Smooth muscle cell (in vitro differentiated cells): Measurements from ENCODE around the gene SPATA24. TPM values are rescaled to one million over a fixed set of nuclear protein-coding genes. Genes with fewer than 3 reads are reported as not detected.

Experiments used
- DNase-seq: peaks from one replicate; lab custom pipeline; 2025; ENCODE audit not compliant: unreplicated experiment; lab: John Stamatoyannopoulos, UW
- H2AFZ ChIP-seq: fragments of 200-600 bp; sonication (generic); 2 replicates; pipeline ENCODE4 v1.6.0; 2016; ENCODE audit warnings: antibody characterized with exemption, low read depth, mild to moderate bottlenecking
- H3F3A ChIP-seq: fragments of 200-600 bp; sonication (generic); 2 replicates; pipeline ENCODE4 v1.6.0; 2017; ENCODE audit warnings: antibody characterized with exemption, low read depth
- H3K27ac ChIP-seq: fragments of 200-600 bp; sonication (generic); 2 replicates; pipeline ENCODE4 v1.5.1; 2016; ENCODE audit warnings: low read depth, mild to moderate bottlenecking
- H3K27me3 ChIP-seq: fragments of 200-600 bp; sonication (generic); 2 replicates; pipeline ENCODE4 v1.6.1; 2016; ENCODE audit warnings: low read depth, mild to moderate bottlenecking
- H3K36me3 ChIP-seq: fragments of 200-600 bp; sonication (generic); 2 replicates; pipeline ENCODE4 v1.5.1; 2016; ENCODE audit warnings: low read depth
- H3K4me1 ChIP-seq: fragments of 200-600 bp; sonication (generic); 2 replicates; pipeline ENCODE4 v1.5.1; 2016; ENCODE audit warnings: low read depth
- H3K4me2 ChIP-seq: fragments of 200-600 bp; sonication (generic); 2 replicates; pipeline ENCODE4 v1.6.0; 2016; ENCODE audit warnings: mild to moderate bottlenecking
- H3K4me3 ChIP-seq: fragments of 200-600 bp; sonication (generic); 2 replicates; pipeline ENCODE4 v1.5.1; 2016; ENCODE audit warnings: mild to moderate bottlenecking
- H3K79me2 ChIP-seq: fragments of 200-600 bp; sonication (generic); 2 replicates; pipeline ENCODE4 v1.6.0; 2016; ENCODE audit warnings: low read depth, mild to moderate bottlenecking
- H3K9ac ChIP-seq: fragments of 200-600 bp; sonication (generic); 2 replicates; pipeline ENCODE4 v1.6.0; 2016; ENCODE audit warnings: low read depth
- H3K9me3 ChIP-seq: fragments of 200-600 bp; sonication (generic); replicated peaks from 2 replicates; pipeline ENCODE4 v1.5.1; 2016; ENCODE audit warnings: low read depth
- H4K20me1 ChIP-seq: fragments of 200-600 bp; sonication (generic); 2 replicates; pipeline ENCODE4 v1.6.0; 2016; ENCODE audit warnings: low read depth
- CTCF ChIP-seq: fragments of 200-600 bp; sonication (generic); IDR thresholded peaks from 2 replicates; pipeline ENCODE4 v1.5.1; 2017; ENCODE audit warnings: borderline replicate concordance, mild to moderate bottlenecking, antibody characterized with exemption; ENCODE audit not compliant: insufficient read depth, poor library complexity, severe bottlenecking
- WGBS: methylation state at CpG from one replicate; pipeline ENCODE4 v1.1.7; 2016; ENCODE audit warnings: low lambda C conversion rate; 5-methylcytosine and 5-hydroxymethylcytosine counted together
- polyA plus RNA-seq: library from polyadenylated mRNA; unstranded; fragments of >200 nt; fragmentation: Nextera tagmentation; extraction: Ambion mirVana; gene quantifications from 2 replicates; pipeline ENCODE4 v1.2.1, GENCODE V29; 2016
- total RNA-seq: library from RNA; depleted of rRNA; stranded (reverse); fragments of >200 nt; gene quantifications from 2 replicates; pipeline ENCODE4 v1.2.3, GENCODE V29; 2014

The SPATA24 gene
- total and polyA plus RNA-seq, 2 experiments from 2014 or later, result 2.0 to 2.6 TPM

GRCh38 chr5:139364466-139364865 is 39.4 kb downstream of the SPATA24 start:
- H3K9me3 ChIP-seq, result no peaks in the 10 kb centered on the region
- WGBS, result 61% methylated on average over 2 of the region's 2 CpGs

GRCh38 chr5:139363937-139364336 is 40.0 kb downstream of the SPATA24 start:
- H3K79me2 ChIP-seq, result peaks cover 52% of the 10 kb centered on the region

More at GRCh38 chr5:139364466-139364865, 39.4 kb downstream of the SPATA24 start:
- no peak overlapping the region for H2AFZ ChIP-seq
- H3K36me3 ChIP-seq, result peaks cover 20% of the 10 kb centered on the region
- peaks cover 84% of the 10 kb centered on the region for H4K20me1 ChIP-seq
- H3K4me1 ChIP-seq, result no peaks in the 10 kb centered on the region
- H3K79me2 ChIP-seq, result peaks cover 47% of the 10 kb centered on the region
- no peak overlapping the region for H3K9ac ChIP-seq
- DNase-seq, result no peak
- H3K27ac ChIP-seq, result peak overlapping the region; percentile 13
- H3K27me3 ChIP-seq, result no peaks in the 10 kb centered on the region
- H3K4me2 ChIP-seq, result no peak overlapping the region
- H3K4me3 ChIP-seq, result no peak overlapping the region
- H3F3A ChIP-seq, result no peaks in the 10 kb centered on the region
- TF ChIP-seq CTCF, result no peak

GRCh38 chr5:139361835-139362429 is 42.0 kb downstream of the SPATA24 start:
- no peak overlapping the region for H2AFZ ChIP-seq
- H3K9me3 ChIP-seq, result no peaks in the 10 kb centered on the region
- no peaks in the 10 kb centered on the region for H3K4me1 ChIP-seq
- H3K4me2 ChIP-seq, result no peak overlapping the region
- no peaks in the 10 kb centered on the region for H3F3A ChIP-seq
- peaks cover 98% of the 10 kb centered on the region for H4K20me1 ChIP-seq
- peak overlapping the region; percentile 54 for H3K27ac ChIP-seq
- H3K9ac ChIP-seq, result no peak overlapping the region
- no peak for DNase-seq
- H3K36me3 ChIP-seq, result peaks cover 19% of the 10 kb centered on the region
- H3K4me3 ChIP-seq, result no peak overlapping the region
- no peaks in the 10 kb centered on the region for H3K27me3 ChIP-seq
- no peak for TF ChIP-seq CTCF
- H3K79me2 ChIP-seq, result peaks cover 70% of the 10 kb centered on the region
- 76% methylated on average over 6 of the region's 6 CpGs for WGBS

More at GRCh38 chr5:139363937-139364336, 40.0 kb downstream of the SPATA24 start:
- Histone ChIP-seq H3K4me2 (no peak overlapping the region), H3K4me1 (no peaks in the 10 kb centered on the region), H3K36me3 (peaks cover 20% of the 10 kb centered on the region), H2AFZ (no peak overlapping the region), H3K4me3 (no peak overlapping the region), H3K9me3 (no peaks in the 10 kb centered on the region), H3F3A (no peaks in the 10 kb centered on the region), H3K27ac (peak overlapping the region; percentile 13), H3K9ac (no peak overlapping the region), H4K20me1 (peaks cover 89% of the 10 kb centered on the region), H3K27me3 (no peaks in the 10 kb centered on the region)
- DNase-seq, result no peak
- no peak for TF ChIP-seq CTCF
- 78% methylated on average over 2 of the region's 2 CpGs for WGBS

- TF ChIP-seq CTCF, result no peak
- WGBS, result 98% methylated on average over 4 of the region's 4 CpGs
- peaks cover 98% of the 10 kb centered on the region for H4K20me1 ChIP-seq
Measured at GRCh38 chr5:139360384-139360783, 43.5 kb downstream of the SPATA24 start.

More at GRCh38 chr5:139360384-139360783, 43.5 kb downstream of the SPATA24 start:
- no peak overlapping the region for H3K4me3 ChIP-seq
- no peak for DNase-seq
- H3K9ac ChIP-seq, result no peak overlapping the region
- H3K27ac ChIP-seq, result no peak overlapping the region
- H3K4me1 ChIP-seq, result no peaks in the 10 kb centered on the region
- no peak overlapping the region for H2AFZ ChIP-seq
- peaks cover 85% of the 10 kb centered on the region for H3K79me2 ChIP-seq
- peaks cover 14% of the 10 kb centered on the region for H3K36me3 ChIP-seq
- H3K4me2 ChIP-seq, result no peak overlapping the region
- no peaks in the 10 kb centered on the region for H3F3A ChIP-seq
- no peaks in the 10 kb centered on the region for H3K9me3 ChIP-seq
- no peaks in the 10 kb centered on the region for H3K27me3 ChIP-seq
